Chondrocyte (in vitro differentiated cells): ENCODE measurements around the gene MEIS2. TPM values are rescaled to one million over a fixed set of nuclear protein-coding genes. Genes with fewer than 3 reads are reported as not detected.

ENCODE experiments used
- DNase-seq: peaks from one replicate; pipeline ENCODE4 v3.0.0; 2021; ENCODE audit warnings: mixed read lengths, low spot score
- H3K27ac Mint-ChIP-seq: one replicate; pipeline ENCODE4 v1.8.0; 2021; ENCODE audit warnings: mild to moderate bottlenecking, moderate library complexity, mixed read lengths; ENCODE audit not compliant: unreplicated experiment
- H3K27me3 Mint-ChIP-seq: 2 replicates; pipeline ENCODE4 v1.8.0; 2021; ENCODE audit warnings: low read depth, mixed read lengths
- H3K36me3 Mint-ChIP-seq: 2 replicates; pipeline ENCODE4 v1.8.0; 2021; ENCODE audit warnings: low read depth, mixed read lengths
- H3K4me1 Mint-ChIP-seq: 2 replicates; pipeline ENCODE4 v1.8.0; 2021; ENCODE audit warnings: low read depth, mild to moderate bottlenecking, mixed read lengths
- H3K4me3 Mint-ChIP-seq: one replicate; pipeline ENCODE4 v1.8.0; 2021; ENCODE audit warnings: mild to moderate bottlenecking, moderate library complexity, mixed read lengths; ENCODE audit not compliant: unreplicated experiment
- H3K9me3 Mint-ChIP-seq: 2 replicates; pipeline ENCODE4 v1.8.0; 2021; ENCODE audit warnings: low read depth, mixed read lengths
- CTCF ChIP-seq: fragments of 200-600 bp; sonication (generic); IDR thresholded peaks from 2 replicates; pipeline ENCODE4 v1.5.0; 2021; ENCODE audit warnings: antibody characterized with exemption, mild to moderate bottlenecking, moderate library complexity
- total RNA-seq: library from RNA; stranded (reverse); gene quantifications from 3 replicates; pipeline ENCODE4 v1.2.1, GENCODE V29; 2021

Gene MEIS2
- total RNA-seq, 1 donor from 2014 or later, result 28.3 TPM

DNA sequence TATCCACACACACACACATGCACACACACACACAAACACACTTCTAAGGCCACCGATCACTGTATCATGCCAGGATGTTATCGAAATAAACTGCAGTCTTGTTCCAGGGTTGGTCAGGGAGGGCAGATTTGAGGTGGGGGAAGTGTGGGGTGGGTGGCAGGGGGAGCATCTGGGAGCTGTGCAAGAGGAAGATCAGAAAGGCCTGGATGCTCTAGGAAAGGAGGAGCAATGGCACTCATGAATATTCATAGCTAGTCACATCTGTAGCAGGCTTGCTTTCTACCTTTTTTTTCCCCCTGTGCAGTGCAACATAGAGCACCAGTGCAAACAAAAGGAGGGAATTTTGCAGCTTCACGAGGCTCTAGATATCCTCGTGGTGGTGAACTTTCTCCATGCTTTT lies 84.9 kb downstream of the MEIS2 start:
- H3K27ac Mint-ChIP-seq, result peak overlapping the region; percentile 79
- H3K36me3 Mint-ChIP-seq, result peaks cover 7% of the 10 kb centered on the region
- H3K4me3 Mint-ChIP-seq, result no peak overlapping the region
- H3K9me3 Mint-ChIP-seq, result no peaks in the 10 kb centered on the region
- no peaks in the 10 kb centered on the region for H3K27me3 Mint-ChIP-seq
- no peak for DNase-seq
- no peak for TF ChIP-seq CTCF
- peaks cover 44% of the 10 kb centered on the region for H3K4me1 Mint-ChIP-seq

DNA sequence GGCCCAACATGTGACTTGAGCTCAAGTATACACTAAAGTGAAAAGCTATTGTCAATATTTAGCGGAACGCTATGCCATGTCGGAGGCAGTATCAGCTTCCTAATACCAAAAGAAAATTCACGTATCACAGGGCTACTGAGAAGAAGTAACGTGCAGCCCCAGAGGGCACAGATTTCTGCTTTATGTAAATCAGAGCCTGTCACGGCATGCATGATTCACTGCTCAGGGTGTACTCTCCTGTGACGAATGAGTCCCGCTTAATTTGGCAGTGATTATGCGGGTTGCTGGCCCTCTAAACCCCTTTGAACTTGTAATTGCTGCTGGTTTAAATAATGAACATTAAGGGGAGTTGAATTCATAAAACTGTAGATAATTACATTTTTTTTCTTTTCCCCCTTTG lies 85.3 kb downstream of the MEIS2 start:
- H3K27me3 Mint-ChIP-seq, result no peaks in the 10 kb centered on the region
- no peak for DNase-seq
- H3K4me3 Mint-ChIP-seq, result no peak overlapping the region

DNA sequence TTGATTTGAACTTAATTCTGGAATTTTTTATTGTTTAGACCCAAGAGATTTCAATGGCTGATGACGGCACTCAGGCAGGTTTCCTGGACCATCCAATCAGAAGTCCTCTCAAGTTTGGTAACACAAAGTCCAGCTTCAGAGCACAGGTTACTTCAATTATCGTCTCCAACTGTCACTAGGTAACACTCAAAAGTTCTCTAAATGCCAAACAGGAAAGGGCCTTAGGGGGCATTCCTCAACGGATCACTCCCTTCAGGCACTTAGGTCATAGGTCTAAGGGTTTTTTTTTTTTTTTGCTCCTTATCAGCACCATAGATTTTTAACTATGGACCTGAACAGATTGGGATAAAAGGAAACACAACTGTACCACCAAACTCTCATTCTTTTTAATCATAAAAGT lies 85.8 kb downstream of the MEIS2 start:
- Mint-ChIP-seq H3K27me3 (no peaks in the 10 kb centered on the region), H3K27ac (peak overlapping the region; percentile 79), H3K36me3 (peaks cover 7% of the 10 kb centered on the region), H3K9me3 (no peaks in the 10 kb centered on the region), H3K4me3 (no peak overlapping the region), H3K4me1 (peaks cover 35% of the 10 kb centered on the region)
- TF ChIP-seq CTCF, result no peak
- DNase-seq, result no peak

More for the DNA sequence above, 85.3 kb downstream of the MEIS2 start:
- Mint-ChIP-seq H3K27ac (peak overlapping the region; percentile 79), H3K4me1 (peaks cover 40% of the 10 kb centered on the region), H3K9me3 (no peaks in the 10 kb centered on the region), H3K36me3 (peaks cover 7% of the 10 kb centered on the region)
- no peak for TF ChIP-seq CTCF

- Mint-ChIP-seq H3K9me3 (no peaks in the 10 kb centered on the region), H3K4me1 (peaks cover 31% of the 10 kb centered on the region), H3K36me3 (peaks cover 7% of the 10 kb centered on the region), H3K27ac (no peak overlapping the region), H3K27me3 (no peaks in the 10 kb centered on the region), H3K4me3 (no peak overlapping the region)
- no peak for TF ChIP-seq CTCF
- DNase-seq, result no peak
Observed at GRCh38 chr15:37014137-37014536, 86.2 kb downstream of the MEIS2 start.

DNA sequence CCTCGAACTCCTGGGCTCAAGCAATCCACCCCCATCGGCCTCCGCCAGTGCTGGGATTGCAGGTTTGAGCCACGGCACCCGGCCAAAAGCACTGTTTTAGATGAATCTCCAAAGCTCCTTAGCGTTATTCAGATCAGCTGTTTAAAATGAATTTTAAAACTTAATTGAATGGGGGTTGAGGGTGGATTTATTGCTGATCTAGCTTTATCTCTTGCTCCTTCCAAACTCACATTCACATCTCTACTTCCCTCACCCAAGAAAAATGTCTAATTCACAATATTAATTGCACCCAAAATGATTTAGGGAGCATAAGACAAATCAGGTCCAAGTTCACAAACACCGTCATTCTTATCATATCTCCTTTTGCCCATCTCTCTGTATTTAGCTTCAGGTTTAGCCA lies 89.8 kb downstream of the MEIS2 start:
- H3K36me3 Mint-ChIP-seq, result peaks cover 7% of the 10 kb centered on the region
- DNase-seq, result no peak
- peaks cover 21% of the 10 kb centered on the region for H3K4me1 Mint-ChIP-seq
- H3K27ac Mint-ChIP-seq, result no peak overlapping the region
- TF ChIP-seq CTCF, result no peak
- no peaks in the 10 kb centered on the region for H3K9me3 Mint-ChIP-seq
- H3K27me3 Mint-ChIP-seq, result no peaks in the 10 kb centered on the region
- H3K4me3 Mint-ChIP-seq, result no peak overlapping the region
